C4-2B (cell line): ENCODE data around the gene ODAM.
"Not testable (repeated sequence)": the region's sequence is repeated elsewhere in the genome, so short reads cannot be mapped to it uniquely, and the experiment has no call there.

Experiments used
- H3K27ac ChIP-seq: fragments of 450-650 bp; 2 replicates; pipeline ENCODE4 v1.5.1; 2017
- CTCF ChIP-seq: fragments of 450-650 bp; conservative IDR thresholded peaks from 2 replicates; pipeline ENCODE4 v1.5.1; 2017; ENCODE audit warnings: mild to moderate bottlenecking
- ZFX ChIP-seq: fragments of 450-650 bp; IDR thresholded peaks from 2 replicates; pipeline ENCODE4 v1.6.1; 2017

ODAM gene

DNA sequence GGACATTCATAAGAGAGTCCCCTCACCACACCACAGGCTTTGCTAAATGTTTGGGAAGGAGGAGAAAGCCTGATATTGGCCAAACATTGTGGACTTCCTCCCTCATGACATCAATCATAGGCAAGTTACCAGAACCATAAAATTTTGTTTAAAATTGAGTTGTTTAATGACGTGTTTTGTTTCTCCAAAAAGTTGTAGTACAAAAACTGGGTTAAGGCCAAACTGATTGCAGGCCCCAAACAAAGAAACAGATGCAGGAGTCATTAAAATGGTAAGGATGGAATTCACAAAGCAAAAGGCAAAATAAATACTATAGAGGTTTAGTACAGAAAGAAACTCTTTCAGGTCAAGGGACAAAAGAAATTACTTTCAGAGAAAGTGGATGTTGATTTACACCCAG, 3.9 kb upstream of the ODAM start:
- TF ChIP-seq CTCF (no peak), ZFX (no peak)
- H3K27ac ChIP-seq, result no peak overlapping the region

DNA sequence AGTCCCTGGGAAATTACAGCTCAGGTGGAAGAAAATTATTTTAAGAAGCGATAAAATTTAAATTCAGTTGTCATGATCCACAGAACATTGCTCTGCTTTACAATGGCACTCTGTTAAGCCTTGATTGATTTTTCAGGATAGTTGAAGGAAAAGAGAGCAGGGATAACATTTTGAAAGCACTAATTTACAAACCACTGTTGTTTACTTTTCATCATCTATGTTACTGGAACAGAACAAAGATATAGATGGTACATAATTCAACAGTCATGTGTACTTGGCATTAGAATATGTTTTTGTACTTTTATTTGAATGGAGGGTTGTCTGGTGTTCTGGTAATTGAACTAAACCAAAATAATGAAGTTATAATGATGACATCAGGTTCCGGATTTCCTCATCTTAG, 2.6 kb upstream of the ODAM start:
- no peak for TF ChIP-seq CTCF
- TF ChIP-seq ZFX, result no peak
- no peak overlapping the region for H3K27ac ChIP-seq

- no peak for TF ChIP-seq CTCF
- no peak for TF ChIP-seq ZFX
- H3K27ac ChIP-seq, result no peak overlapping the region
Observed at GRCh38 chr4:70196857-70197256, 1.3 kb downstream of the ODAM start.

- TF ChIP-seq ZFX (0 out of 2 replicates have a peak, but pooled peaks have one; percentile 17), CTCF (no peak)
- 0 out of 2 replicates have a peak overlapping the region, but pooled peaks have one; percentile 18 for H3K27ac ChIP-seq
Observed at GRCh38 chr4:70197842-70198241, 2.3 kb downstream of the ODAM start.

GRCh38 chr4:70203601-70204000, 8.1 kb downstream of the ODAM start:
- TF ChIP-seq ZFX (no peak), CTCF (no peak)
- H3K27ac ChIP-seq, result no peak overlapping the region

DNA sequence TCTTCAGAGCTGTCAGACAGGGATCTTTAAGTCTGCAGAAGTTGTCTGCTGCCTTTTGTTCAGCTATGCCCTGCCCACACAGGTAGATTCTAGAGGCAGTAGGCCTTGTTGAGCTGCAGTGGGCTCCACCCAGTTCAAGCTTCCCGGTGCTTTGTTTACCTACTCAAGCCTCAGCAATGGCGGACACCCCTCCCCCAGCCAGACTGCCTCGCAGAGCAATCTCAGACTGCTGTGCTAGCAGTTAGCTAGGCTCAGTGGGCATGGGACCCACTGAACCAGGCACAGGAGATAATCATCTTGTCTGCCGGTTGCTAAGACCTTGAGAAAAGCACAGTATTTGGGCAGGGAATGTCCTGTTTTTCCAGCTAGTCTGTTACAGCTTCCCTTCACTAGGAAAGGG, 17.2 kb downstream of the ODAM start:
- not testable (repeated sequence) for H3K27ac ChIP-seq

- H3K27ac ChIP-seq, result not testable (repeated sequence)
Observed at GRCh38 chr4:70216109-70216508, 20.6 kb downstream of the ODAM start.

GRCh38 chr4:70216550-70216949, 21.0 kb downstream of the ODAM start:
- not testable (repeated sequence) for H3K27ac ChIP-seq

GRCh38 chr4:70221389-70221788, 25.9 kb downstream of the ODAM start:
- not testable (repeated sequence) for H3K27ac ChIP-seq

GRCh38 chr4:70221818-70222217, 26.3 kb downstream of the ODAM start:
- not testable (repeated sequence) for H3K27ac ChIP-seq

GRCh38 chr4:70225824-70226223, 30.3 kb downstream of the ODAM start, which contains the start of gene FDCSP:
Gene FDCSP (plus strand): TSS chr4:70226124. CDS start chr4:70231195, 5,071 bp downstream.
- H3K27ac ChIP-seq, result no peak within 1 kb of the TSS
- TF ChIP-seq ZFX (no peak), CTCF (no peak)
